IPS-18a (cell line): ENCODE results near the gene UCK1.

Experiments used
- H3K27ac ChIP-seq: one replicate; pipeline ENCODE4 v1.5.1; 2013; ENCODE audit warnings: low read length
- H3K27me3 ChIP-seq: one replicate; pipeline ENCODE4 v1.6.1; 2013; ENCODE audit warnings: mild to moderate bottlenecking, low read length; ENCODE audit not compliant: control insufficient read depth, insufficient read depth
- H3K36me3 ChIP-seq: one replicate; pipeline ENCODE4 v1.6.1; 2013; ENCODE audit warnings: low read depth, low read length; ENCODE audit not compliant: control insufficient read depth
- H3K4me1 ChIP-seq: one replicate; pipeline ENCODE4 v1.6.1; 2013; ENCODE audit warnings: low read depth, low read length; ENCODE audit not compliant: control insufficient read depth
- H3K4me3 ChIP-seq: one replicate; pipeline ENCODE4 v1.5.1; 2013; ENCODE audit warnings: low read length
- H3K9ac ChIP-seq: one replicate; pipeline ENCODE4 v1.6.1; 2013; ENCODE audit warnings: mild to moderate bottlenecking, low read length, moderate library complexity
- H3K9me3 ChIP-seq: one replicate; pipeline ENCODE4 v1.6.1; 2013; ENCODE audit warnings: low read depth, low read length; ENCODE audit not compliant: control insufficient read depth

UCK1 gene

DNA sequence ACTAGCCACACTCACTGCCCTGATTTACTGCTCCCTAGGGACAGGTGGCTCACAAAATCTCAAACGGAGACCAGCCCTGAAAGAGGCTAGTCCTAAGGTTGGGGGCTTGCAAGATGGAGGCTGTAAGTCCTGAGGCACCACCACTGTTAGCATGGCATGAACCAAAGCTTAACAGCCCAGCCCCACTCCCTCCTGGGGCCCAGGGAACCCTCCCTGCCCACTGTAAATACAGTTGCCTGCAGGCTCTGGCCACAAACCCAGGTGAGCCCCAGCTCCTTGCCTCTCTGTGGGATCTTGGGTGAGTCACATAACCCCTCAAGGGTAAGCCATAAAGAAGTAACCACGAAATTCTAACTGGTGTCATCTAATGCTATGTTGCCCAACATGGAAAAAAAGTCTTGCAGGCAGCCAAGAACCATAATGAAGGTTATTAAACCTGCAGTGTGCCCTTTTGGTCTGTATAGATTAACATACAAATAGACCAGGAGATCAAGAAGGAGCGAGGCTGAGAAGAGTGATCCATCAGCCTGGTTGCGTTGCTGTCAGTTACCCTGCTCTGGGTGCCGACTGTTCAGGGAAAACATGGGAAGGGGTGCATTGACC is 30.0 kb downstream of the UCK1 start:
- H3K9ac ChIP-seq: no peak overlapping the region
- peaks cover 10% of the 10 kb centered on the region for H3K27me3 ChIP-seq
- peaks cover 38% of the 10 kb centered on the region for H3K36me3 ChIP-seq
- peaks cover 6% of the 10 kb centered on the region for H3K4me1 ChIP-seq
- no peak overlapping the region for H3K4me3 ChIP-seq
- H3K9me3 ChIP-seq: no peaks in the 10 kb centered on the region
- H3K27ac ChIP-seq: no peak overlapping the region

DNA sequence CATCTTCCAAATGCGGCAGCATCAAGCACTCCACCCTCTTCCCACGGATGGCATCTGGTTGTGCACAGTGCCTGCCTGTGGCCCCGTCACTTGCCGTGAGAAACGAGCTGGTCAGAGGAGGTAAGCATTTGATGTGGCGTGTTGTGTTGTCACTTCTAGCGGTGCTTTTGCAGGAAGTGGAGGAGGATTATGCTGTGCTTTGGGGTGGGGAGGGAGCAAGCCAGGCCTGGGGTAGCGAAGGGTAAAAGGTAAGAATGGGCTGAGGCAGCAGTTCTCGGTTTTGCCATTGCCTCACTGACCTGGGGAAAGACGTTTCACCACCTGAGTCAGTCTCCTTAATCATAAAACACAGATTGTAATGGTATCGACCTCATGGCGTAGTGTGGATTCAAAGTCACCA is 30.7 kb downstream of the UCK1 start:
- Histone ChIP-seq H3K27ac (no peak overlapping the region), H3K4me1 (peaks cover 6% of the 10 kb centered on the region), H3K9ac (no peak overlapping the region), H3K36me3 (peaks cover 44% of the 10 kb centered on the region), H3K4me3 (no peak overlapping the region), H3K27me3 (peaks cover 10% of the 10 kb centered on the region), H3K9me3 (no peaks in the 10 kb centered on the region)

DNA sequence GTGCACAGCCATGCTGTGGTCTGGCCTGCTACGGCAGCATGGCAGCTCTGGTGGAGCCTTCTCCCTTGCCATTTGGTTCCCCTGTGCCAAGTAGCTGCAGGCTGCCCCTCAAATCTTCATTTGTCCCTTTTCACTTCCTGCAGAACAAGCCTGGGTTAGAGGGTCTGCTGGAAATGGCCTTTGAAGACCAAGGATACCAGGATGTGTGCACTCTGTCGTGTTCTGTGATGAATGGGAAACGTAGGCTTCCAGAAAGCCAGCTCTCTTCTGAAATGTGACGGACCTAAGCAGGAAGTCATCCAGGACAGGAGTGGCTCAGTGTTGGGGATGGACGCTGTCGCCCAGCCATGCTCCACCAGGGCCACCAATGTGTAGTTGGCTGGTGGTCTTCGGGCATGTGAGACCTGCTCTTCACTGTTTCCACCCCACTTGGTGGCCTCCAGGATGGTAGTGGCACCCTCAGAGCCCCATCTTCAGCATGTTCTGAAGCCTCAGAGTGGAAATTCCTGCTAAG is 31.8 kb downstream of the UCK1 start:
- H3K4me1 ChIP-seq: peaks cover 5% of the 10 kb centered on the region
- H3K9me3 ChIP-seq: no peaks in the 10 kb centered on the region
- H3K36me3 ChIP-seq: peaks cover 55% of the 10 kb centered on the region

GRCh38 chr9:131496844-131497405 is 34.1 kb downstream of the UCK1 start:
- no peak overlapping the region for H3K4me3 ChIP-seq
- no peaks in the 10 kb centered on the region for H3K9me3 ChIP-seq
- no peak overlapping the region for H3K27ac ChIP-seq
- peaks cover 79% of the 10 kb centered on the region for H3K36me3 ChIP-seq
- H3K4me1 ChIP-seq: no peaks in the 10 kb centered on the region
- H3K9ac ChIP-seq: no peak overlapping the region
- H3K27me3 ChIP-seq: no peaks in the 10 kb centered on the region

More for the DNA sequence above, 31.8 kb downstream of the UCK1 start:
- H3K27ac ChIP-seq: no peak overlapping the region
- no peak overlapping the region for H3K9ac ChIP-seq
- H3K4me3 ChIP-seq: no peak overlapping the region
- H3K27me3 ChIP-seq: peaks cover 10% of the 10 kb centered on the region

DNA sequence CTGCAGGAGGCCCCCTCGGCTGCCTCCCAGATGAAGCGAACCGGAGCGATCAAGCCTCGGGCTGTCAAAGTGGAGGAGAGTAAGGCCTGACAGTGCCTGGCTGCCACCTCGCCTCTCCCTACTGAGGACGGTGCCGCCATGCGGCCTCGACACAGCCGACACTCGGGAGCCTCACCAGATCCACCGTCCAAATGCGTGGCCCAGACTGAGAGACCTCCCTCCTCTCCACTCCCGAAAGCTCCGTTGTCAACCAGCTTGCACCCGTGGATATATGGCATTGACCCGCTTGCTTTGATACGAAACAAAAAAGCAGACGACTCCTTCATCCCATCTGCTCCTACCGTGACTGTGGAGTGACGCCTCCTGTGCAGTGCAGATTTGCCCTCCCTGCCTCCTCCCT is 35.3 kb downstream of the UCK1 start:
- no peaks in the 10 kb centered on the region for H3K9me3 ChIP-seq
- no peaks in the 10 kb centered on the region for H3K4me1 ChIP-seq
- no peak overlapping the region for H3K9ac ChIP-seq
- no peak overlapping the region for H3K27ac ChIP-seq
- H3K4me3 ChIP-seq: no peak overlapping the region
- peaks cover 90% of the 10 kb centered on the region for H3K36me3 ChIP-seq
- no peaks in the 10 kb centered on the region for H3K27me3 ChIP-seq

GRCh38 chr9:131494296-131494870 is 36.7 kb downstream of the UCK1 start:
- H3K4me1 ChIP-seq: no peaks in the 10 kb centered on the region
- no peak overlapping the region for H3K9ac ChIP-seq
- no peaks in the 10 kb centered on the region for H3K9me3 ChIP-seq
- H3K36me3 ChIP-seq: peaks cover 100% of the 10 kb centered on the region
- no peak overlapping the region for H3K27ac ChIP-seq
- no peak overlapping the region for H3K4me3 ChIP-seq
- no peaks in the 10 kb centered on the region for H3K27me3 ChIP-seq

DNA sequence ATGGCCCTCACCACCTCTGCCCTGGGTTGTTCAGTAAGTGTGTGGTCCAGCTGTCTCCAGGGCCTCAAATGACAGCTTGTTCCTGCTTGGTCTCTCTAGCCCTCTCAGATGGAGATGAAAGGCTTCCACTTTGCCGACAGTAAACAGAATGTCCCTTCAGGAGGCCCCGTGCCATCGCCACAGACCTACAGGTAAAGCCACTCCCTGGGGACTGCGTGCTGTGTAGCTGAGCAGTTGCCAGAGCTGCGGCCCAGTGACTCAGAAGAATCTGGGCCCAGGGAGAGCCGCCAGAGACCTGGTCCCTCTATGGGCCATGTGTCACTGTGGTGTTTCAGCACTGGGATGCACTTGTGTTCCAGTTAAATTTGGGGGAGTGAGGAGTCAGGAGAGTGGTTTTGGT is 39.0 kb downstream of the UCK1 start:
- H3K27ac ChIP-seq: no peak overlapping the region
- no peaks in the 10 kb centered on the region for H3K9me3 ChIP-seq
- no peaks in the 10 kb centered on the region for H3K27me3 ChIP-seq
- no peak overlapping the region for H3K9ac ChIP-seq
- H3K4me3 ChIP-seq: no peak overlapping the region
- H3K4me1 ChIP-seq: no peaks in the 10 kb centered on the region
- H3K36me3 ChIP-seq: peaks cover 100% of the 10 kb centered on the region

DNA sequence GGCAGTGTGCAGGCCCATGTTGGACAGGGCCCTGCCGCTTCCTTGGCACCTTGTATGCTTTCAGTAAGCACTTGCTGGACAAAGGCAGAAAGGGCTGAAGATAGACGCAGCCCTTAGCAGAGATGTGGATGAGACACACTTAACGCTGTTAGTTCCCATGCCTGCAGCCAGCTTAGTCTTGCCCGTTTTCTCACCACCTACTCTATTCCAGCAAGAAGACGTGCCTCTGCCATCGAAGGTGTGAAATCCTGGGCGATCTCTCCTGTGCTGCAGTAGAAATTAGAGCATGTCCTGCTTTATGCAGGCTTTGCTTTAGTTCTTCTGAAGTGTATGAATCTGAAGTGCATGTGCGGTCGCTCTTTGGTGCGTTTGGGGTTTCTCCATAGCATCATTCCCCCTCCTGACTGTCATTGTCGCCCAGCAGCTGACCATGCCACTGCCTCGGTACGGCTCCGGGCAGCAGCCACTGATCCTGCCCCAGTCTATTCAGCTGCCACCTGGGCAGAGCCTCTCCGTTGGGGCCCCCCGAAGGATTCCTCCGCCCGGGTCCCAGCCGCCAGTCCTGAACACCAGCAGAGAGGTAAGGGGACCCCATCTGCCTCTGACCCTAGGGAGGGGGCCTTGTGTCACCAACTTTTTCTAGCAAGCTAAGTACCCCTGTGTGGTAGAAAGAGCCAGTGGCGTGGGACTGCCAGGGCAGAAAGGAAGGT is 39.9 kb downstream of the UCK1 start:
- no peak overlapping the region for H3K9ac ChIP-seq
- H3K27me3 ChIP-seq: no peaks in the 10 kb centered on the region
- H3K36me3 ChIP-seq: peaks cover 100% of the 10 kb centered on the region
- H3K4me1 ChIP-seq: no peaks in the 10 kb centered on the region
- no peaks in the 10 kb centered on the region for H3K9me3 ChIP-seq
- no peak overlapping the region for H3K27ac ChIP-seq
- no peak overlapping the region for H3K4me3 ChIP-seq

DNA sequence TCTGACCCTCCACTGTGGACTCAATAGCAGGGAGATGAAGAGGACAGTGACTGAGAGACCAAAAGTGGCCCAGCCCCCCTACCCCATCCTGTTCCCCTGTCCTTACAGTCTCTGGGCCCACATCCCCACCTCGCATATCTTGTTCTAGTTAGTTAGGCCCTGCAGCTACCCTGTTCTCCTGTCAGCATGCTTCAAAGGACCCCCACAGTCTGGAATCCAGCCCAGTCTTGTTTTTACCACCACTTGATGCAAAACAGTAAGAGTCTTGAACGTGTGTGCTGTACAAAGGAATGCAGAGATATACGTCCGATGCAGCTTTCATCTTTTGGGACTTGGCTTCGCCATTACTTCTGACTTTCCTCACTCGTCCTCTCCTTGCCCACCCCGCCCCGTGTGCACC is 40.5 kb downstream of the UCK1 start:
- H3K27ac ChIP-seq: no peak overlapping the region
- H3K4me3 ChIP-seq: no peak overlapping the region
- no peaks in the 10 kb centered on the region for H3K4me1 ChIP-seq
- no peaks in the 10 kb centered on the region for H3K9me3 ChIP-seq
- H3K9ac ChIP-seq: no peak overlapping the region
- no peaks in the 10 kb centered on the region for H3K27me3 ChIP-seq
- H3K36me3 ChIP-seq: peaks cover 100% of the 10 kb centered on the region

GRCh38 chr9:131487621-131488031 is 43.4 kb downstream of the UCK1 start:
- no peaks in the 10 kb centered on the region for H3K27me3 ChIP-seq
- no peak overlapping the region for H3K4me3 ChIP-seq
- H3K27ac ChIP-seq: no peak overlapping the region
- no peaks in the 10 kb centered on the region for H3K4me1 ChIP-seq
- peaks cover 100% of the 10 kb centered on the region for H3K36me3 ChIP-seq
- H3K9me3 ChIP-seq: no peaks in the 10 kb centered on the region
- no peak overlapping the region for H3K9ac ChIP-seq

DNA sequence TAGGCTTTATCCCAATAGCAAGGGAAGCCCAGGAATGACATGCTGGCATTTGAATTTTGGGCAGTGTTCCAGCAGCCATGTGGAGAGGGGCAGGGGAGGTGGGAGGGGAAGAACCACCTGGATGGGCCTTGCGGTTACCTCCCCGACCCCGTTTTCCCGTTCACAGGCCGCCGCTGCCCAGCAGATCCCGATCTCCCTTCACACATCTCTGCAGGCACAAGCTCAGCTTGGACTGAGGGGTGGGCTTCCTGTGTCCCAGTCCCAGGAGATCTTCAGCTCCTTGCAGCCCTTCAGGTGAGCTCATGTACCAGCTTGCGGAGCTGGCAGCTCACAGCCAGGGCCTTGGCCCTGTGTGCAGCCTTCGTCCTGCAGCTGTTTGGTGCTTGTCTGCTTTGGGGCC is 44.1 kb downstream of the UCK1 start:
- no peak overlapping the region for H3K9ac ChIP-seq
- no peaks in the 10 kb centered on the region for H3K4me1 ChIP-seq
- H3K27ac ChIP-seq: no peak overlapping the region
- H3K36me3 ChIP-seq: peaks cover 100% of the 10 kb centered on the region
- no peaks in the 10 kb centered on the region for H3K9me3 ChIP-seq
- no peaks in the 10 kb centered on the region for H3K27me3 ChIP-seq
- no peak overlapping the region for H3K4me3 ChIP-seq
